ENCODE results near the gene TNNI2.

Gene TNNI2

GRCh38 chr11:1838426-1839144, at the start of gene TNNI2:
TNNI2 (plus strand) TSS chr11:1838981; CDS start chr11:1839697, 716 bp downstream.
- no peaks in the 10 kb centered on the region for H3K27me3 ChIP-seq (replicated peaks; ENCODE audit: control insufficient read depth, insufficient read depth, low read length)
- H3K36me3 ChIP-seq (ENCODE audit: control insufficient read depth, insufficient read depth, low read length) = no peaks in the 10 kb centered on the region
- DNase-seq (ENCODE audit: extremely low read depth, insufficient read length) = no peak
- TF ChIP-seq CTCF (IDR thresholded peaks at IDR 0.05; ENCODE audit: insufficient read depth, low read length, poor library complexity, severe bottlenecking) = no peak
- H3K4me3 ChIP-seq (replicated peaks; ENCODE audit: low read depth, low read length) = no peak within 1 kb of the TSS

- no peak overlapping the region for H3K4me3 ChIP-seq (replicated peaks; ENCODE audit: low read depth, low read length)
- no peaks in the 10 kb centered on the region; the same call in 1 of the 2 replicates for H3K27me3 ChIP-seq (replicated peaks; ENCODE audit: control insufficient read depth, insufficient read depth, low read length)
- no peaks in the 10 kb centered on the region for H3K36me3 ChIP-seq (ENCODE audit: control insufficient read depth, insufficient read depth, low read length)
- no peak for DNase-seq (ENCODE audit: extremely low read depth, insufficient read length)
- TF ChIP-seq CTCF (IDR thresholded peaks at IDR 0.05; ENCODE audit: insufficient read depth, low read length, poor library complexity, severe bottlenecking) = no peak
Observed at GRCh38 chr11:1791912-1792311, 46.9 kb upstream of the TNNI2 start.

- no peak for TF ChIP-seq CTCF (IDR thresholded peaks at IDR 0.05; ENCODE audit: insufficient read depth, low read length, poor library complexity, severe bottlenecking)
- no peaks in the 10 kb centered on the region for H3K36me3 ChIP-seq (ENCODE audit: control insufficient read depth, insufficient read depth, low read length)
- H3K4me3 ChIP-seq (replicated peaks; ENCODE audit: low read depth, low read length) = no peak overlapping the region
- no peak for DNase-seq (ENCODE audit: extremely low read depth, insufficient read length)
- H3K27me3 ChIP-seq (replicated peaks; ENCODE audit: control insufficient read depth, insufficient read depth, low read length) = no peaks in the 10 kb centered on the region; the same call in 1 of the 2 replicates
Observed at GRCh38 chr11:1792461-1792860, 46.3 kb upstream of the TNNI2 start.

- Histone ChIP-seq H3K4me3 (replicated peaks; ENCODE audit: low read depth, low read length) (no peak overlapping the region), H3K27me3 (replicated peaks; ENCODE audit: control insufficient read depth, insufficient read depth, low read length) (no peaks in the 10 kb centered on the region; the same call in 1 of the 2 replicates), H3K36me3 (ENCODE audit: control insufficient read depth, insufficient read depth, low read length) (no peaks in the 10 kb centered on the region)
- no peak for DNase-seq (ENCODE audit: extremely low read depth, insufficient read length)
- TF ChIP-seq CTCF (IDR thresholded peaks at IDR 0.05; ENCODE audit: insufficient read depth, low read length, poor library complexity, severe bottlenecking) = no peak
Observed at GRCh38 chr11:1793081-1793480, 45.7 kb upstream of the TNNI2 start.

- no peak for TF ChIP-seq CTCF (IDR thresholded peaks at IDR 0.05; ENCODE audit: insufficient read depth, low read length, poor library complexity, severe bottlenecking)
- Histone ChIP-seq H3K4me3 (replicated peaks; ENCODE audit: low read depth, low read length) (no peak overlapping the region), H3K27me3 (replicated peaks; ENCODE audit: control insufficient read depth, insufficient read depth, low read length) (no peaks in the 10 kb centered on the region; the same call in 1 of the 2 replicates), H3K36me3 (ENCODE audit: control insufficient read depth, insufficient read depth, low read length) (no peaks in the 10 kb centered on the region)
- no peak for DNase-seq (ENCODE audit: extremely low read depth, insufficient read length)
Observed at GRCh38 chr11:1796413-1797011, 42.3 kb upstream of the TNNI2 start.

All from GM06990 (cell line).